ENCODE results near the gene TOLLIP. TPM values are rescaled to one million over a fixed set of nuclear protein-coding genes. Genes with fewer than 3 reads are reported as not detected.
A peak's percentile ranks its signal among the peaks of the same experiment; 100 is the strongest.
"Not testable (repeated sequence)": the region's sequence is repeated elsewhere in the genome, so short reads cannot be mapped to it uniquely, and the experiment has no call there.

The TOLLIP gene
- total RNA-seq, result 100 to 1,000 TPM in 1 of 6 experiments, 10 to 100 TPM in 5; 68.3 to 103 (median 88.0) TPM
- long read RNA-seq, transcript TOLLIP-202 (6 exons, 3,617 nt), result major isoform, 31 of 44 reads
- long read RNA-seq, partial matches to known transcripts, result 1 of 44 reads
- long read RNA-seq, other reads (novel, unspliced or antisense), result 9 of 44 reads

DNA sequence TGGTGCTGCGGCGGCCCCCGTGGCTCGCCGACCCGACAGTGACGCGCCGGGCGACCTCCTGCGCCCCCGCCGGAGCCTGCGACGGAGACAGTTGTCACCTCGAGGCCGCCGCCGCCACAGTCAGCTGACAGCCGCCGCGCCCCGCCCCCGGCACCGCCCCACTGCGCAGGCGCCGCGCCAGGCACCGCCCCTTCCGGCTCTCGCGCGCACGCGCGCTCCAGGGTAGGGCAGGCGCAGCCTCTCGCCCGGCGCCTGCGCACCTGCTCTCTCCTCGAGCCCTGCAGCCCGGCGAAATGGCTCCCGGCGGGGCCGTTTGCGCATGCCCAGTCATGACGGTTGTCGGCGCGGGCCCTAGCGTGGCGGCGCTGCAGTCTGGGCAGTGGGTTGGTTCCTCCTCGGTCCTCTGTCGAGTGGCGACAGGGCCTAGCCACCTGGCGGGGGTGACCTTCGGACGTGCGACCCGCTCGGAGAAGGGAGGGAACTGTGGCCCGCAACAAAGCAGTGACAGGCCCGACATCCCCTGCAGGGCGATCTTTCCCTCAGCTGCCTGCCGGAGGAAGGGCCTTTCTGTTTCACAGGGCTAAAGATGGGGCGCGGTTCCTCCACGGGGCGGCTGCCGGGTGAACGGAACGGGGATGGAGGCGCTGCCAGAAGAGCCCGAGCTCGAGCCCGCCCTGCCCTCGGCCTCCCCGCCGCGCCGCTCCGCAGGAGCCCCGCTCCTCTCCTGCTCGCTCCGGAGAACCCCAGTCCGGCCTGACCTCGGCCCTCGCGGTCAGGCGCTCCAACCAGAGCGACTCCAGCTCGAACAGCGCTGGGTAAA lies at the start of gene TOLLIP:
TOLLIP (minus strand) TSS at position 135 of the 820 bp plus-strand sequence; CDS start at position 1, 134 bp downstream.
- Histone ChIP-seq H3K27me3 (no peaks in the 10 kb centered on the region), H3K36me3 (peaks cover 0 to 2% (median 0%) of the 10 kb centered on the region in 4 donors), H3K27ac (peak within 1 kb of the TSS; percentile 89 to 96 (median 90)), H3K4me3 (peak within 1 kb of the TSS; percentile 82 to 83 (median 83)), H3K9me3 (no peaks in the 10 kb centered on the region), H3K4me1 (peaks cover 0 to 41% (median 15%) of the 10 kb centered on the region in 4 donors)
- DNase-seq, result peak; percentile 98
- TF ChIP-seq, protein P1, sequence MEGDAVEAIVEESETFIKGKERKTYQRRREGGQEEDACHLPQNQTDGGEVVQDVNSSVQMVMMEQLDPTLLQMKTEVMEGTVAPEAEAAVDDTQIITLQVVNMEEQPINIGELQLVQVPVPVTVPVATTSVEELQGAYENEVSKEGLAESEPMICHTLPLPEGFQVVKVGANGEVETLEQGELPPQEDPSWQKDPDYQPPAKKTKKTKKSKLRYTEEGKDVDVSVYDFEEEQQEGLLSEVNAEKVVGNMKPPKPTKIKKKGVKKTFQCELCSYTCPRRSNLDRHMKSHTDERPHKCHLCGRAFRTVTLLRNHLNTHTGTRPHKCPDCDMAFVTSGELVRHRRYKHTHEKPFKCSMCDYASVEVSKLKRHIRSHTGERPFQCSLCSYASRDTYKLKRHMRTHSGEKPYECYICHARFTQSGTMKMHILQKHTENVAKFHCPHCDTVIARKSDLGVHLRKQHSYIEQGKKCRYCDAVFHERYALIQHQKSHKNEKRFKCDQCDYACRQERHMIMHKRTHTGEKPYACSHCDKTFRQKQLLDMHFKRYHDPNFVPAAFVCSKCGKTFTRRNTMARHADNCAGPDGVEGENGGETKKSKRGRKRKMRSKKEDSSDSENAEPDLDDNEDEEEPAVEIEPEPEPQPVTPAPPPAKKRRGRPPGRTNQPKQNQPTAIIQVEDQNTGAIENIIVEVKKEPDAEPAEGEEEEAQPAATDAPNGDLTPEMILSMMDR (IDR thresholded peaks at IDR 0.05), result peak in 3 of 4 donors; percentile 18 to 33 (median 20)
- peak; percentile 92 for TF ChIP-seq POLR2A (IDR thresholded peaks at IDR 0.05)
- ATAC-seq, result peak; percentile 82 to 84 (median 84)
- intact Hi-C loops (cut with DNase I), result no loop called here
- 3% methylated on average over 13 of the region's 97 CpGs for WGBS (ENCODE audit: insufficient coverage, low coverage, low lambda C conversion rate, missing lambda C conversion rate)

DNA sequence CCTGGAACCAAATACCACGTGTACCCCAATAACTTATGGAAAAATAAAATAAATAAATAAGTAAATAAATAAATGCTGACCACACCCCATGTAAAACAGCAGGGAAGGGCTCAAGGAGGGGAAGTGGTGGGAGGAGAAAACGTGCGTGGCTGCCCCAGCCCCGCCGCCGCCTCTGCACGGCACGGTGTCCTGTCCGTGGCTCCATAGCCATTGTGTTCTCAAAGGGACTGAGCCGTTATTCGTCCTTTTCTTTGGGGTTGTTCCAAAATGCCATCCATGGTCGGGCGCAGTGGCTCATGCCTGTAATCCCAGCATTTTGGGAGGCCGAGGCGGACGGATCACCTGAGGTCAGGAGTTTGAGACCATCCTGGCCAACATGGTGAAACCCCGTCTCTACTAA lies 49.5 kb upstream of the TOLLIP start:
- WGBS (ENCODE audit: insufficient coverage, low coverage, low lambda C conversion rate, missing lambda C conversion rate), result 86% methylated on average over 9 of the region's 17 CpGs
- H3K27me3 ChIP-seq; H3K4me3 ChIP-seq; DNase-seq; ATAC-seq; H3K27ac ChIP-seq; H3K36me3 ChIP-seq; H3K4me1 ChIP-seq; H3K9me3 ChIP-seq; intact Hi-C loops (cut with DNase I): not testable (repeated sequence)

DNA sequence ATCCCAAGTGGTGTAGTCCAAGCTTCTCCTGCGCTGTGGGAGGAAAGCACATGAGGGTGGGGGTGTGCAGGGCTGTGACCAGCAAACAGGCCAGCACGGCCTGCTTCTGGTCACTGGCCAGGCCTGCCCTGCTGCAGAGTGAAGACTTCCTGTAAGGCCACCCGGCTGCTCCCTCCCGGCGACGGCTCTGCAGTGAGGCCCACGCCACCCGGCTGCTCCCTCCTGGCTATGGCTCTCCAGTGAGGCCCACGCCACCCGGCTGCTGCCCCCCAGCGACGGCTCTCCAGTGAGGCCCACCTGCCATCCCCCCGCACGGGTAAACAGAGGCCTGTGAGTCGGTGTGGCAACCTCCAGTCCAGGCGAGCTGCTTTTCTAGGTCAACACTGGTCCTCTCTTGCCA lies 48.9 kb upstream of the TOLLIP start:
- no CpG with 5 or more reads among the region's 16 CpGs for WGBS (ENCODE audit: insufficient coverage, low coverage, low lambda C conversion rate, missing lambda C conversion rate)
- Histone ChIP-seq H3K4me3 (no peak overlapping the region), H3K9me3 (no peaks in the 10 kb centered on the region), H3K27me3 (no peaks in the 10 kb centered on the region), H3K4me1 (no peaks in the 10 kb centered on the region), H3K36me3 (no peaks in the 10 kb centered on the region), H3K27ac (no peak overlapping the region)
- intact Hi-C loops (cut with DNase I), result no loop called here
- DNase-seq (no peak), ATAC-seq (peak; percentile 22 to 66 (median 58))
- TF ChIP-seq, protein P1 (IDR thresholded peaks at IDR 0.05), result no peak
- TF ChIP-seq POLR2A (IDR thresholded peaks at IDR 0.05), result no peak

DNA sequence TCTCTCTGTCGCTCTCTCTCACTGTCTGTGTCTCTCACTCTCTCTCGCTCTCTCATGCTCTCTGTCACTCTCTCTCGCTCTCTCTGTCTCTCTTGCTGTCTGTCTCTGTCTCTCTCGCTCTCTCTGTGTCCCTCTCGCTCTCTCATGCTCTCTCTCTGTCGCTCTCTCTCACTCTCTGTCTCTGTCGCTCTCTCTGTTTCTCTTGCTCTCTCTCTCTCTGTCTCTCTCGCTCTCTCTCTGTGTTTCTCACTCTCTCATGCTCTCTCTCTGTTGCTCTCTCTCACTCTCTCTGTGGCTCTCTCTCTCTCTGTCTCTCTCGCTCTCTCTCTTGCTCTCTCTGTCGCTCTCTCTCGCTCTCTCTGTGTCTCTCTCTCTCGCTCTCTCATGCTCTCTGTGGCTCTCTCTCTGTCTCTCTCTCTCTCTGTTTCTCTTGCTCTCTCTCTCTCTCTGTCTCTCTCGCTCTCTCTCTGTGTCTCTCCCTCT lies 47.1 kb upstream of the TOLLIP start:
- TF ChIP-seq, protein P1 (IDR thresholded peaks at IDR 0.05), result no peak
- no peak for TF ChIP-seq POLR2A (IDR thresholded peaks at IDR 0.05)
- Histone ChIP-seq H3K9me3 (no peaks in the 10 kb centered on the region), H3K27me3 (no peaks in the 10 kb centered on the region), H3K4me3 (no peak overlapping the region), H3K4me1 (no peaks in the 10 kb centered on the region), H3K27ac (no peak overlapping the region), H3K36me3 (no peaks in the 10 kb centered on the region)
- intact Hi-C loops (cut with DNase I), result no loop called here
- no peak for ATAC-seq
- DNase-seq, result no peak
- WGBS (ENCODE audit: insufficient coverage, low coverage, low lambda C conversion rate, missing lambda C conversion rate), result 75% methylated on average over 13 of the region's 13 CpGs

DNA sequence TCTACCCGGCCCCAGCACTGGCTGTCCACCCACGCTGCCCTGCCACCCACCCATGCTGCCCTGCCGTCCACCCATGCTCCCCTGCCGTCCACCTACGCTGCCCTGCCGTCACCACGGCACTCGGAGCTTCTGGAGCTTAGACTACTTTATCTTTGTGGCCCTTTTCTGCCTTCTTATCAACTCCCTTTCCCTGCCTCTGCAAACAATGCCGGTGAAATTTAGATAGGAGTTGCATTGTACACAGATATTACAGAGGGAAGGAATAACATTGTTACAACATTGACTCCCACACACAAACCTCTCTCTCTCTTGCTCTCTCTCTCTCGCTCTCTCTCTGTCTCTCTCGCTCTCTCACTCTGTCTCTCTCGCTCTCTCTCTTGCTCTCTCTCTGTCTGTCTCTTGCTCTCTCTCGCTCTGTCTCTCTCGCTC lies 46.6 kb upstream of the TOLLIP start:
- Histone ChIP-seq H3K27ac (no peak overlapping the region), H3K36me3 (no peaks in the 10 kb centered on the region), H3K4me3 (no peak overlapping the region), H3K9me3 (no peaks in the 10 kb centered on the region), H3K27me3 (no peaks in the 10 kb centered on the region), H3K4me1 (no peaks in the 10 kb centered on the region)
- 28% methylated on average over 11 of the region's 14 CpGs for whole genome bisulfite sequencing (ENCODE audit: insufficient coverage, low coverage, low lambda C conversion rate, missing lambda C conversion rate)
- intact Hi-C loops (cut with DNase I), result no loop called here
- DNase-seq (no peak), ATAC-seq (no peak)
- TF ChIP-seq, protein P1 (IDR thresholded peaks at IDR 0.05), result no peak
- TF ChIP-seq POLR2A (IDR thresholded peaks at IDR 0.05), result no peak

All from right lobe of liver (tissue), 6 donors.